GM10248 (cell line): Measurements from ENCODE around the gene ZC3H7B.
"Not testable (repeated sequence)": the region's sequence is repeated elsewhere in the genome, so short reads cannot be mapped to it uniquely, and the experiment has no call there.

ENCODE experiments used
- CTCF ChIA-PET: fragments of 300-600 bp; sonication (Branson Sonifier 250); formaldehyde crosslinking; extraction: SDS; loops from one replicate; lab custom pipeline; 2021; ENCODE audit warnings: antibody characterized with exemption; lab: Yijun Ruan, JAX
- POLR2A ChIA-PET: fragments of 350-650 bp; sonication (Branson Sonifier 250); formaldehyde crosslinking; extraction: SDS; loops from one replicate; lab custom pipeline; 2020; ENCODE audit warnings: antibody characterized with exemption; lab: Yijun Ruan, JAX
- DNase-seq: peaks from one replicate; pipeline ENCODE4 v3.0.0; 2012; ENCODE audit errors: extremely low spot score
- CTCF ChIP-seq: IDR thresholded peaks from 2 replicates; pipeline ENCODE4 v1.5.1; 2012; ENCODE audit warnings: mild to moderate bottlenecking, low read depth; ENCODE audit errors: extremely low read depth, missing control alignments, control extremely low read depth

The ZC3H7B gene

GRCh38 chr22:41401781-41402648, 100.7 kb downstream of the ZC3H7B start:
- ChIA-PET CTCF (interaction anchor here (0.8 to 7.9 kb wide), 19 partner anchors 9 to 479 kb away, joined by 3 to 190 read pairs (median 7); partner anchors contain the start of genes PMM1 and TEF), POLR2A (no interaction called here)
- TF ChIP-seq CTCF: no peak
- DNase-seq: no peak

- CTCF ChIA-PET: interaction anchor here (0.8 to 7.9 kb wide), 28 partner anchors 8 to 480 kb away, joined by 3 to 190 read pairs (median 6); partner anchors contain the start of genes PMM1 and TEF
- not testable (repeated sequence) for DNase-seq
- POLR2A ChIA-PET: interaction anchor here (0.7 kb wide), 1 partner anchor 10 kb away, joined by 3 read pairs; no protein-coding TSS in a partner anchor
Observed at GRCh38 chr22:41402851-41403250, 101.5 kb downstream of the ZC3H7B start.

GRCh38 chr22:41403532-41404318, 102.4 kb downstream of the ZC3H7B start:
- CTCF ChIA-PET: interaction anchor here (0.6 to 7.9 kb wide), 44 partner anchors 9 to 481 kb away, joined by 3 to 190 read pairs (median 5); partner anchors contain the start of genes PMM1, TEF and TOB2
- peak; percentile 95 for DNase-seq
- POLR2A ChIA-PET: interaction anchor here (1.2 to 1.4 kb wide), 2 partner anchors 22 to 43 kb away, joined by 6 read pairs; partner anchors contain the start of genes TEF and TOB2
- TF ChIP-seq CTCF: peak; percentile 94

- TF ChIP-seq CTCF: no peak
- DNase-seq: peak; percentile 54
- POLR2A ChIA-PET: interaction anchor here (0.6 kb wide), 1 partner anchor 171 kb away, joined by 5 read pairs; no protein-coding TSS in a partner anchor
- CTCF ChIA-PET: interaction anchor here (1.1 to 7.9 kb wide), 4 partner anchors 14 to 123 kb away, joined by 3 to 190 read pairs (median 72); partner anchors contain the start of gene TEF
Observed at GRCh38 chr22:41405588-41405987, 104.3 kb downstream of the ZC3H7B start.

GRCh38 chr22:41406410-41406809, 105.1 kb downstream of the ZC3H7B start:
- TF ChIP-seq CTCF: no peak
- no peak for DNase-seq
- ChIA-PET CTCF (interaction anchor here (0.9 to 6.3 kb wide), 4 partner anchors 112 to 191 kb away, joined by 3 to 109 read pairs (median 4); no protein-coding TSS in a partner anchor), POLR2A (no interaction called here)

- CTCF ChIA-PET: interaction anchor here (1.1 to 6.3 kb wide), 5 partner anchors 8 to 190 kb away, joined by 3 to 109 read pairs (median 6); no protein-coding TSS in a partner anchor
- no peak for TF ChIP-seq CTCF
- DNase-seq: no peak
- POLR2A ChIA-PET: no interaction called here
Observed at GRCh38 chr22:41407433-41407832, 106.1 kb downstream of the ZC3H7B start.
